ENCODE measurements around the gene MAPK1.
"Not testable (repeated sequence)": the region's sequence is repeated elsewhere in the genome, so short reads cannot be mapped to it uniquely, and the experiment has no call there.

The MAPK1 gene

DNA sequence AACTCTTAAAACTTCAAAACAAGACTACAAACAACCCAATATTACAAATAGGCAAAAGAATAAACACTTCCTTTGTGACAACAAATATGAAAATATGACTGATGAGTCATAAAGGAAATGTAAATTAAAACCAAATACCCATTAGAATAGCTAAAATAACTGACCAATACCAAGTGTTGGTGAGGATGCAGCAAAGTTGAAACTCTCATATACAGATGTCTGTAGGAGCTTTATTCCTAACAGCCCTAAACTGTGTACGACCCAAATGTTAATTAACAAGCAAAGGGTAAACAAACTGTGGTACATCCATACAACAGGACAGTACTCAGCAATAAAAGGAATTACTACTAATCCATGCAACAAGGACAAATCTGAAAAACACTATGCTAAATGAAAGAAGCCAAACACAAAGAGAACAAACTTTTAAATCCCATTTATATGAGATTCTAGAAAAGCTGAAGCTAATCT, 43.0 kb downstream of the MAPK1 start:
- Mint-ChIP-seq H3K4me1 (ENCODE audit: low read depth) (peaks cover 75% of the 10 kb centered on the region), H3K9me3 (ENCODE audit: low read depth) (no peaks in the 10 kb centered on the region), H3K36me3 (no peaks in the 10 kb centered on the region), H3K27ac (no peak overlapping the region), H3K4me3 (no peak overlapping the region), H3K27me3 (no peaks in the 10 kb centered on the region)

DNA sequence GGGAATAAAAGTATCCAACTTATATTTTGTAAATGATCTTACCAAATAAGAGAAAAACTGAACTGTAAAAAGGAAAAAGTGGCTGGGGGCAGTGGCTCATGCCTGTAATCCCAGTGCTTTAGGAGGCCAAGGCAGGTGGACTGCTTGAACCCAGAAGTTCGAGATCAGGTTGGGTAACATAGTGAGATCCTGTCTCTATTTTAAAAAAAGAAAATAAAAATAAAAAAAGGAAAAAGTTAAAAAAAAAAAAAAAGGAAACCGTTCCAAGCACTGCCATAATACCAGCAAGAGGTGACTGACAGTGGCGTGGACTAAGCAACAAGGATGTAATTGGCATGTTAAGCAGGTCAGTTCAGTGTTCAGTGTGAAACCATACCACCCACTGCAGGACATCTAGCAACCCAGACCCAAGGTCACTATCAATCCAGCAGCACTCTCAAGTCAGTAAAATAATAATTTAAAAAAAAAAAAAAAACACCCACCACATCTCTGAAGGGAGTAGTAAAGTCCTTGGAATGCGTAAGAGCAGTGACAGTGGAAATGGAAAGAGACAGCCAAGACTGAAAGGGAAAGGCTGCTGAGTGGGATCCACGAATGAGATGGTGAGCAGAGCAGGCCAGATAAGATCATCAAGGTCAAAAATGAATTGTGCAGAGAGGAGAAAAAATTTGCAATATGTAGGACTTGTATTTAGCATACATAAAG, 43.6 kb downstream of the MAPK1 start:
- no peak overlapping the region for H3K4me3 Mint-ChIP-seq
- H3K4me1 Mint-ChIP-seq (ENCODE audit: low read depth) = peaks cover 75% of the 10 kb centered on the region
- H3K27me3 Mint-ChIP-seq = no peaks in the 10 kb centered on the region
- no peaks in the 10 kb centered on the region for H3K36me3 Mint-ChIP-seq
- H3K27ac Mint-ChIP-seq = no peak overlapping the region
- H3K9me3 Mint-ChIP-seq (ENCODE audit: low read depth) = no peaks in the 10 kb centered on the region

- peak overlapping the region; percentile 97 for H3K27ac Mint-ChIP-seq
- no peak overlapping the region for H3K4me3 Mint-ChIP-seq
- H3K27me3 Mint-ChIP-seq = no peaks in the 10 kb centered on the region
- H3K36me3 Mint-ChIP-seq = peaks cover 3% of the 10 kb centered on the region
- peaks cover 70% of the 10 kb centered on the region for H3K4me1 Mint-ChIP-seq (ENCODE audit: low read depth)
- no peaks in the 10 kb centered on the region for H3K9me3 Mint-ChIP-seq (ENCODE audit: low read depth)
Observed at GRCh38 chr22:21819183-21819770, 48.2 kb downstream of the MAPK1 start.

DNA sequence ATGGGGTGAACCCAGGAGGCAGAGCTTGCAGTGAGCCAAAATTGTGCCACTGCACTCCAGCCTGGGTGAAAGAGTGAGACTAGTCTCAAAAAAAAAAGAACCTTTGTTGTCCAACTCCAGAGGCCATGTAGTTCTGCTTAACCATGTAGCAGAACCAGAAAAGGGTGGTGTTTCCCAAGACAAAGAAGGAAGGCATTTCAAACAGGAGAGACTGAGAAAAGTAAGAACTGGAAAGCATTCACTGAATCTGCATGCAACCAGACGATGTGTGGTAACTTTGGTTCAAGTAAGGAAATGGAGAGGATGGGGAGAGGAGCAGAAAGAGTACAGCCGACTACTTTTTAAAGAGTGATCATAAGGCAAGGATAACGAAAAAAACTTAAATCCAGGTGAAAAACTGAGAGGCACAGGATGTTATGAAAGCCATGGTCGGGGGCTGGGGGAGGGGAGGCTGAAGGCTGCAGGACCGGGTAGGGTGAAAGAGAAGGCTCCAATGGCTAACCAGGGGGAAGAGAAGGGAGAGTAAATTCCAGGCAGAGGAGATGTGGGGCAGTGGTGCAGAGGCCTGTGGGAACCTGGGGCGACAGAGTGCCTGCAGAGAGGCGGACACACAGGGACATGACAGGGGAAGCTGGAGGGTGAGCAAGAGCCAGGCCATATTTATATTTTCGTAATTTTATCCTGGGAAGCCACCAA, 48.8 kb downstream of the MAPK1 start:
- H3K4me3 Mint-ChIP-seq = peak overlapping the region; percentile 40
- no peaks in the 10 kb centered on the region for H3K9me3 Mint-ChIP-seq (ENCODE audit: low read depth)
- peaks cover 71% of the 10 kb centered on the region for H3K4me1 Mint-ChIP-seq (ENCODE audit: low read depth)
- peak overlapping the region; percentile 97 for H3K27ac Mint-ChIP-seq
- no peaks in the 10 kb centered on the region for H3K27me3 Mint-ChIP-seq
- peaks cover 3% of the 10 kb centered on the region for H3K36me3 Mint-ChIP-seq

DNA sequence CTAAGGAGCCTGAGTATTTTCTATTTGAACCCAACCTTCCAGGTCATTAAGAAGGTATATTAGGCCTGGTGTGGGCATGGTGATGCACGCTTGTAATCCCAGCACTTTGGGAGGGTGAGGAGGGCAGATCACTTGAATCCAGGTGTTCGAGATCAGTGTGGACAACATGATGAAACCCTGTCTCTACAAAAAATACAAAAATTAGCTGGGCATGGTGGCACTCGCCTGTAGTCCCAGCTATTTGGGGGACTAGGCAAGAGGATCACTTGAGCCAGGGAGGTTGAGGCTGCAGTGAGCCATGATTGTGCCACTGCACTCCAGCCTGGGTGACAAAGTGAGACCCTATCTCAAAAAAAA, 50.0 kb downstream of the MAPK1 start:
- not testable (repeated sequence) for H3K9me3 Mint-ChIP-seq (ENCODE audit: low read depth); H3K36me3 Mint-ChIP-seq; H3K27me3 Mint-ChIP-seq
- peak overlapping the region; percentile 85 for H3K4me3 Mint-ChIP-seq
- H3K27ac Mint-ChIP-seq = peak overlapping the region; percentile 97
- H3K4me1 Mint-ChIP-seq (ENCODE audit: low read depth) = peaks cover 70% of the 10 kb centered on the region

GRCh38 chr22:21816787-21817496, 50.5 kb downstream of the MAPK1 start:
- H3K27ac Mint-ChIP-seq = peak overlapping the region; percentile 97
- H3K4me3 Mint-ChIP-seq = peak overlapping the region; percentile 85
- H3K36me3 Mint-ChIP-seq = peaks cover 3% of the 10 kb centered on the region
- no peaks in the 10 kb centered on the region for H3K27me3 Mint-ChIP-seq
- no peaks in the 10 kb centered on the region for H3K9me3 Mint-ChIP-seq (ENCODE audit: low read depth)
- H3K4me1 Mint-ChIP-seq (ENCODE audit: low read depth) = peaks cover 72% of the 10 kb centered on the region

GRCh38 chr22:21816472-21816786, 51.0 kb downstream of the MAPK1 start:
- H3K36me3 Mint-ChIP-seq = peaks cover 3% of the 10 kb centered on the region
- peak overlapping the region; percentile 97 for H3K27ac Mint-ChIP-seq
- no peaks in the 10 kb centered on the region for H3K9me3 Mint-ChIP-seq (ENCODE audit: low read depth)
- H3K4me1 Mint-ChIP-seq (ENCODE audit: low read depth) = peaks cover 71% of the 10 kb centered on the region
- peak overlapping the region; percentile 85 for H3K4me3 Mint-ChIP-seq
- no peaks in the 10 kb centered on the region for H3K27me3 Mint-ChIP-seq

- no peaks in the 10 kb centered on the region for H3K27me3 Mint-ChIP-seq
- no peaks in the 10 kb centered on the region for H3K9me3 Mint-ChIP-seq (ENCODE audit: low read depth)
- H3K36me3 Mint-ChIP-seq = peaks cover 3% of the 10 kb centered on the region
- peak overlapping the region; percentile 58 for H3K4me3 Mint-ChIP-seq
- H3K4me1 Mint-ChIP-seq (ENCODE audit: low read depth) = peaks cover 68% of the 10 kb centered on the region
- peak overlapping the region; percentile 97 for H3K27ac Mint-ChIP-seq
Observed at GRCh38 chr22:21815958-21816357, 51.5 kb downstream of the MAPK1 start.

DNA sequence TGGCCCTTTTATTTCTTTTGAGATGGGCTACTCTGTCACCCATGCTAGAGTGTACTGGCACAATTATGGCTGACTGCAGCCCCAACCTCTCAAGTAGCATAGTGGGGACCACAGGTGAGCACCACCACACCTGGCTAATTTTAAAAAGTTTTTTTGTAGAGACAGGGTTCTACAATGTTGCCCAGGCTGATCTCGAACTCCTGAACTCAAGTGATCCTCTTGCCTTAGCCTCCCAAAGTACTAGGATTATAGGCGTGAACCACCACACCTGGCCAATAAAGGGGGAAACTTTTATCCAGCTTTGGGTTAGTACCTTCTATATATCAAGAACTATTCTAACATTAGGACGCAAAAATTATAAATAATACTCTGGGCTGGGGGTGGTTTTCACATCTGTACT, 52.1 kb downstream of the MAPK1 start:
- Mint-ChIP-seq H3K27me3 (no peaks in the 10 kb centered on the region), H3K36me3 (peaks cover 3% of the 10 kb centered on the region), H3K9me3 (ENCODE audit: low read depth) (no peaks in the 10 kb centered on the region), H3K4me3 (no peak overlapping the region), H3K27ac (peak overlapping the region; percentile 10), H3K4me1 (ENCODE audit: low read depth) (peaks cover 66% of the 10 kb centered on the region)

DNA sequence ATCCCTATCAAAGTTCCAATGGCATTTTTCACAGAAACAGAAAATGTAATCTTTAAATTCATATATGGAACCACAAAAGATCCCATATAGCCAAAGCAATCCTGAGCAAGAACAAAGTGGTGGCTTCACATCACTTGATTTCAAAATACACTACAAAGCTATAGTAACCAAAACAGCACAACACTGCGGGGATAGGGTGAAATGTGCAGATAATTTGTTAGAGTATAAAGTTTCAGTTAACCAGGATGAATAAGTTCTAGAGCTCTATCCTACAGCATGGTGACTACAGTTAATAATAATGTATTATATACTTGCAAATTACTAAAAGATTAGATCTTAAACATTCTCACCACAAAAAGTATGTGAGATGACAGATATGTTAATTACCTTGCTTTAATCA, 55.5 kb downstream of the MAPK1 start:
- no peaks in the 10 kb centered on the region for H3K27me3 Mint-ChIP-seq
- H3K27ac Mint-ChIP-seq = no peak overlapping the region
- H3K36me3 Mint-ChIP-seq = no peaks in the 10 kb centered on the region
- H3K4me3 Mint-ChIP-seq = no peak overlapping the region
- H3K4me1 Mint-ChIP-seq (ENCODE audit: low read depth) = peaks cover 45% of the 10 kb centered on the region
- H3K9me3 Mint-ChIP-seq (ENCODE audit: low read depth) = no peaks in the 10 kb centered on the region

DNA sequence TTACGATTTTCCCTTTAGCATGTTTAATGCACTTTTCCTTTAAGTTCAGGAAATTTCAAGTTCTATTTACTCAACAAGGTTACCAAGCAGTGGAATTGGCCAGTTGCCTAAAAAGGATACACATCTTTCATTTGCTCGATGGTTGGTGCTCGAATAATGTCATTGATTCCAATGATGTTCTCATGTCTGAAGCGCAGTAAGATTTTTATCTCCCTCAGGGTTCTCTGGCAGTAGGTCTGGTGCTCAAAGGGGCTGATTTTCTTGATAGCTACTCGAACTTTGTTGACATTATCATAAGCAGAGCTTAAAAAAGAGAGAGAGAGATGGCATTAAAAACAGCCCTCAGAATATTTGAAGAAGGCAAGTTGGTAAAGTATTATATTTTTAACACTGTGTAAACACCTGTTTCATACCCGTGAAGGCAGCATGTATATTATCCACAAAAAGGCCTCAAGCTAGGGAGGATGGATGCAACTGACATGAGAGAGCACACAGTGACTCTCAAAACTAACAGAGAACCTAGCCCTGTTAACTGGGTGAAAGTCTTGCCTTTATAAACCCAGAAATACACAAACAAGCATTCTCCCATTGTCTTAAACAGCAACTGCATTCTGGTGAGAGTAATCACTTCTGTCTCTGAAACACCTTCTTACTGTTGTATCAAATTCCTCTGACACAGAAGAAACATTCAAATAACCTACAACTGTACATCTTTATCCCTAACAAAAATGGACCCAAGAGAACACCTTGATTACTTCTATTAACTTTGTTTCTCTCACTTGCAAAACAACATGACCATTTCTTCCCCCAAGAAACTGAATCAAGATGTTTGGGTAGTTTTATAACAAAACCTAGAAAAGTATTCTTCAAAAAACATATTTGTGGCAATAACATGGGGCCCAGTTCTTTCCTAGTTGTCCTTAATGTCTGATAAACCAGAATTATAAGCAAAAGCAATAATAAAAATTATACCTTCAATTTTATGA, 59.6 kb downstream of the MAPK1 start:
- peaks cover 6% of the 10 kb centered on the region for H3K36me3 Mint-ChIP-seq
- peak overlapping the region; percentile 35 for H3K27ac Mint-ChIP-seq

GRCh38 chr22:21805325-21805724, 62.1 kb downstream of the MAPK1 start:
- H3K9me3 Mint-ChIP-seq (ENCODE audit: low read depth); H3K27ac Mint-ChIP-seq; H3K4me1 Mint-ChIP-seq (ENCODE audit: low read depth); H3K4me3 Mint-ChIP-seq; H3K27me3 Mint-ChIP-seq: not testable (repeated sequence)
- peaks cover 16% of the 10 kb centered on the region for H3K36me3 Mint-ChIP-seq

More for the DNA sequence above, 59.6 kb downstream of the MAPK1 start:
- Mint-ChIP-seq H3K27me3 (no peaks in the 10 kb centered on the region), H3K4me1 (ENCODE audit: low read depth) (peaks cover 17% of the 10 kb centered on the region), H3K4me3 (no peak overlapping the region), H3K9me3 (ENCODE audit: low read depth) (no peaks in the 10 kb centered on the region)

GRCh38 chr22:21803811-21804249, 63.6 kb downstream of the MAPK1 start:
- Mint-ChIP-seq H3K27ac (peak overlapping the region; percentile 16), H3K36me3 (peaks cover 16% of the 10 kb centered on the region), H3K9me3 (ENCODE audit: low read depth) (no peaks in the 10 kb centered on the region), H3K27me3 (no peaks in the 10 kb centered on the region), H3K4me3 (no peak overlapping the region), H3K4me1 (ENCODE audit: low read depth) (peaks cover 5% of the 10 kb centered on the region)

DNA sequence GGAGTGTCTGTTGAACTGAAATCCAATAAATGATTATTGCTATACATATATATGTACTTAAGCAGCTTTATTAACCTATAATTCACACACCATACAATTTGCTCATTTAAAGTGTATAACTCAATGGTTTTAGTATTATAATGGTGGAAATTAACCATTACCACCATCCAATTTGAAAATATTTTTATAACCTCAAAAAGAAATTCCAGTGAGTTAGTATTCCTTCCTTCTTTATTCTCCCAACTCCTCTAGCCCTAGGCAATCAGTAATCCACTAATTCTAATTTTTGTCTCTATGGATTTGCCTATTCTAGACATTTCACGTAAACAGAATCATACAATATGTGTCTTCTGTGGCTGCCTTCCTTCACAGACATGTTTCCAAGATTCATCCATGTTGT, 64.8 kb downstream of the MAPK1 start:
- Mint-ChIP-seq H3K4me3 (no peak overlapping the region), H3K4me1 (ENCODE audit: low read depth) (no peaks in the 10 kb centered on the region), H3K36me3 (peaks cover 17% of the 10 kb centered on the region), H3K27ac (peak overlapping the region; percentile 16), H3K9me3 (ENCODE audit: low read depth) (no peaks in the 10 kb centered on the region), H3K27me3 (no peaks in the 10 kb centered on the region)

All from activated naive CD8-positive, alpha-beta T cell (primary cell).